Keratinocyte (primary cell): ENCODE measurements around the gene ST6GALNAC5.

Experiments used
- CTCF ChIP-seq, 3 experiments: IDR thresholded peaks in 1 of 3; conservative IDR thresholded peaks in 1 of 3; optimal IDR thresholded peaks in 1 of 3; 2 replicates in 2 of 3; 3 replicates in 1 of 3; pipeline versions ENCODE3 to v1.5.1; 2011; ENCODE audit warnings: low read length in 3 of 3, mild to moderate bottlenecking in 3 of 3, moderate library complexity in 2 of 3, control low read depth in 1 of 3, inconsistent platforms in 1 of 3; ENCODE audit not compliant: insufficient read depth in 2 of 3; ENCODE audit errors: extremely low read depth in 1 of 3
- EZH2 ChIP-seq: IDR thresholded peaks from one replicate; pipeline ENCODE4 v1.6.1; 2012; ENCODE audit warnings: inconsistent platforms, mild to moderate bottlenecking, low read length, moderate library complexity

- no peak for TF ChIP-seq CTCF (optimal IDR thresholded peaks at IDR 0.05 in 1 of 3, IDR thresholded peaks at IDR 0.05 in 1 of 3, conservative IDR thresholded peaks at IDR 0.05 in 1 of 3; ENCODE audit: extremely low read depth in 1 of 3, insufficient read depth in 2 of 3, low read length in 3 of 3)
- TF ChIP-seq EZH2, result no peak
These were observed 151.5 kb downstream of the ST6GALNAC5 start for GRCh38 chr1:77018761-77019160.
